NCI-H2081 treated with DMSO at 0.1 percent for 48 hours (cell line): ENCODE results near the gene PFDN6.
"Not testable (repeated sequence)": the region's sequence is repeated elsewhere in the genome, so short reads cannot be mapped to it uniquely, and the experiment has no call there.

Experiments
- DNase-seq: peaks from one replicate; lab custom pipeline; 2025; lab: John Stamatoyannopoulos, UW

The PFDN6 gene

DNA sequence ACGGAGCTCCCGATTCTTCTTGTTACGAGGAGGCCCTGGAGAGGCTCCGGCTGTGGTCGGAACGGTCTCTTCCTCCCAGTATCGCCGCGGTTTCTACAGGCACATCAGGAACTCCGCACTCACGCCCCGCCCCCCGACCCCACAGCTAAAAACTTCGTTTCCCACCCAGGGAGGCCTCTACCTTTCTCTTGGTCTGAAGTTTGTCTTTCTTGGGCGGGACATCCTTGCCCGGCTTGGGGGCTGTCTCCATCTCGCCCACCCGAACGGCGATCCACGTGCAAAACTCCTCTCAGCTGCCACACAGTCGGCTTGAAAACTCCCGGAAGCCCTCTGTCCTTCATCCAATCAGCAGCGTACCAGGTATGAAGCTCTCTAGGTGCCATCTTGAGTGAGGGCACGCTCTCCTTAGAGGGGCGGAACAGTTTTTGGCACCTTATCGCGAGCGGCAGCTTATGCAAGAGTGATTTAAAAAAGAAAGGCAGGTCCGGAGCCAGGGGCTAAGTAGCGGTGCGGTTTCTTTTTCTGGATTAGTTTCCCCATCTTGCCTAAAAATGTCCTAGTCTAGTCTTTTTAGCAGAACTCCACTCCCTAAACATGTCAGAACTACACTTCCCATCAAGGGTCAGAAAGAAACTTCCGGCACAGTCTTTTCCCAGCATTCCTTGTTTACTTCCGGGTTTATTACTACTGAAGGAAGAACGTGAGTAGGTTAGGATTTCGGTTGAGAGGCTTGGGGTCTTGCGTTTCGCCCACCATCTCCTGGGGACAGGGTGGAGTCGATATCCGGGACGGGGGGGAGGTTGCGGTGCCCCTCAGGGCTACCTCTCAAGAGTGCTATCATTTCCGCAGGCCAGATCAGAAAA lies at the start of gene PFDN6, which contains the start of gene WDR46:
PFDN6 (plus strand) TSS at position 681 of the 863 bp plus-strand sequence. CDS start 256 bp downstream, outside the sequence.
WDR46 (minus strand) TSS at position 319 of the 863 bp plus-strand sequence; CDS start at position 250, 69 bp downstream.
- DNase-seq: peak; percentile 64

DNA sequence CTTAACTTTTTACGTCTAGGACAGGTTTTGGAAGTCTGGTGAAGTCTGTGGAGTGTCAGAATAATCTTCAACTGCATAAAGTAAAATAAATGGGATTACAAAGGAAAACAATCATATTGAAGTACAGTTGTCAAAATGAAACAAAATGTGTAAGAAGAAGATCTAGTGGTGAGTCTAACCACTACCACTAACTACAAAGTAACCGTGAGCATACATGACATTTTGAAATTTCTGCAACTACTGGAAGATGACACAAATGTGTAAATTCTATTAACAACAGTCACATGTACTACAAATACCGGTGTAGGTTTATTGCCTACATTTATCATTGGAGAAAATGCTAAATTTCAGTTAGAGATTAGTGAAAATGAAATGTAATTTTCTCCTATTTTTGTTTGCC lies 47.4 kb upstream of the PFDN6 start:
- no peak for DNase-seq

DNA sequence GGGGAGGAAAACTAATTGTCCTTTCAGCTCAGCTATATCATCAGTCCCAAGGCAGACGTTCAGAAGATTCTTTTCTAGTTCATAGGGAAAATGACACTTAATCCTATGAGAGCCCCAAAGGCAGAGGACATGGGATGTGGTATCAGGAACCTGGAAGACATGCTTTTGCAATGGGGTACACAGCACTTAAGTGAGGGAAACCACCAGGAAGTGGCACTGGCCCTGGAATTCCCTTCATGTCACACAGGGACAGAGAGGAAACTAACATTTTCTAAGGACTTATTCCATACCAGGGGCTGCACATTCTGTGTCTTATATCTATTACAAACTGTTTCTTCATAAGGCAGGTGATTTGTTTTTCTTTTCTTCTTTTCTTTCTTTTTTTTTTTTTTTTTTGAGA lies 45.9 kb upstream of the PFDN6 start:
- DNase-seq: no peak

DNA sequence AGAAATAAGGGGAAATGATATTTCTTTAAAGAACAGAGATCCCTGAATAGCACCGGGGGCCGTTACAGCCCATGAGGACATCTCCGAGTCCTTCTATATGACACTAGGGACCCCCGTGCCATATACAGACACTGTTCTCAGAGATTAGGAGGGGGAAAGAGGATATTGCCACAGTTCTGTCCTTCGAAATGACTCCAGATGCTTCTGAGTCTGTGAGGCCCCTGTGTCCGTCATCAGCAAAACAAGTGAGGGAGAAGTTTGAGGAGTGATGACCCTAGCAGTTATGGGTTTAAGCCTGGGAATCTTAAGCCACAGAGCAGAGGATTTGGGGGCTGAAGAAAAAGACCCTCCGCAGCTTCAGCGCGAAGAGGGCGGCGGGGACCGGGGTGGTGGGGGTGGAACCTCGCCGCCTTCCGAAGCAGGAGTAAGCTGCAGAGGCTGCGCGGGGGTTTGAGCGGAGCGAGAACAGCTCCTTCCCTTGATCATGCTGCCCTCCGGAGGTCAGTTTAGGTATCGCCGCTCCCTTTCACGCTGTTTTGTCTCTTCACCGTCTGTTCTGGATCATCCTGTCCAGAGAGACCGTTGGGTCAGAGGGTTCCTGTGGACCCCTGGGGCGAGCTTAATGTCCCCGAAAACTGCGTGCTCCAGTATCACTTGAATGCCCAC lies 41.3 kb upstream of the PFDN6 start:
- DNase-seq: peak; percentile 44

DNA sequence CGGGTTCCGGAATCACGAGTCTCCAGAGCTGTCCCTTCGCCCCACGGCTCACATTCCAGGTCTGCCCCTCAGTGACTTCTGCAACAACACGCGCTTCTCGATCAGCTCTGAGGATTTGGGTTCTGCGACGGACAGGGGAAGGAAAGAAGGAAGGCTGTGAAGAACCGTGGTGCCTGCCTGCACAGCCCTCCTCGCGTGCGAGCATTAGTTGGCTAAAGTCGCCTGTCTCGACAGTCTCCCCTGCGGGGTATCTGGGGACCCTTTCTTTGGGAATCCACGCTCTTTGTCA lies 40.8 kb upstream of the PFDN6 start:
- no peak for DNase-seq

DNA sequence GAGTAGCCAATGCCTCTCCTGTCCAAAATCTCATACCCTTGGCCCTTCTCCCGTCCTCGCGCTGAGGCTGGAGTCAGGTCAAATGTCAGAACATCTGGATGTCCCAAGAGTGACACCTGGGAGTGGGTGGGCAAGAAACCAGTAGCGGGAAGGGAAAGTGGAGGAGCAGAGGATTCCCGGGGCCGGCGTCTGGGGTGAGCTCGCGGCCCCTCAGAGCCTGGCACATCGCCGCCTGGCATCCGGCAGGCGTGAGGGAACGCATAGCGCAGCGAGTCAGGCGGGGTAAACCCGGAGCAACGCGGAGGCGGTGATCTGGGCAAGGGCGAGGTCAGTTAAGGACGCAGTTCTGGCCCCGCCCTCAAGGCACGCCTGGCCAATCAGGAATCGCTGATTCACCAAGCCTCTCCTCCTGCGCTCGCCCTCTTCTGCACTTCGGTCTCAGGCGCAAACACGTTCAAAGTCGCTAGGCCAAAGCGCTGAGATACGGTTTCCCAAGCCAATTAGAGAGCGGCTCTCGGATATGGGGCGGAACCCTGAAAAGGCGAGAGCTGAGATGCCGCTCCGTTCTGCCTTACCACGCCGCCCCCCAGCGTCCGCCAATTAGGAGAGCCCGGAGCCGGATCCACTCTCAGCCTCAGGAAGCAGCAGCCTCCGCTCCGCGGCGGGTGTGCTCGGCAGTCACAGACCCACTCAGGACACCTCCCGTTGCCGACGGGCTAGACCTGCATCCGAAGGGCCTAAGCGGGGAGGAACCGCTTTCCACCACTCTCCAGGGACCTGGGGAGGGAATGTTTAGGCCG lies 40.3 kb upstream of the PFDN6 start:
- peak; percentile 95 for DNase-seq

DNA sequence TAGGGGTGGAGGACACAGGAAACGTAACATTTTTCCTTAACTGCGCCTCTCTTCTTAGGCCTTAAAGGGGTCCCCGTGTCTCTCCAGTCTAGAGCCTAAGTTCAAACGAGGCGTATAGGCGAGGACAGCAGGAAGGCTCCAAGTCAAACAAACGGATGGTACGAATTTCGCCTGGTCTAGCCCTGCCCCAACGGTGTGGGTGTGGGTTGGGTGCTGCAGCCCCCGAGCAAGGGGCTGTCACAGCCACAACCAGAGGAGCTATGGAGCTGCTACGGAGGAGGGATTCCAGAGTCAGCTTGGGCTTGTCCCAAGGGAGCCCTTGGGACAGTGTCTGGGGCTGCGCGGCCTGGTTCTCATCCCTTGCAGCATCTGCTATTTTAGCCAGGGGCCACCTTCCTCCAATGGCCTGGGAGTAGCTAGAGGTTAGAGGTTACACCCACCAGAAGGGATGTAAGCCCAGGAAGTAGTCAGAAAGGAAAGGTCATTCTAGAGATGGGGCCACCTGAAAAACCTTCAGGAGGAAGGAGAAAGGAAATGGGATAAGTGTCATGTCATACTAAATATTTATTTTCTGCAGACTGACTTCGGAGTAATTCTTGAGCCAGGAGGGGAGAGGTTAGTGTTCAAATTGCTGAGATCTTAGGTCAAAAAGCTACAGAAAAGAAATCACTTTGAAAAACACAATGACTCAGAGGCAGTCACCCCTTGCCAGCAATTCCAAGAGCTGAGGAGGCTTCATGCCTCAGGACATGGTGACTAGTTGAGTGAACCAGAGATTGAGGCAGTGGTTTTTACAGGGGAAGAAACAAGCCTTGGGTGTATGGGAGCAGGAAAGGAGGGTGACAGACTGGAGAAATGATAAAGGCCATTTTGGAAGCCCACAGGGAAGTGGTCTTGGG lies 39.4 kb upstream of the PFDN6 start:
- no peak for DNase-seq

DNA sequence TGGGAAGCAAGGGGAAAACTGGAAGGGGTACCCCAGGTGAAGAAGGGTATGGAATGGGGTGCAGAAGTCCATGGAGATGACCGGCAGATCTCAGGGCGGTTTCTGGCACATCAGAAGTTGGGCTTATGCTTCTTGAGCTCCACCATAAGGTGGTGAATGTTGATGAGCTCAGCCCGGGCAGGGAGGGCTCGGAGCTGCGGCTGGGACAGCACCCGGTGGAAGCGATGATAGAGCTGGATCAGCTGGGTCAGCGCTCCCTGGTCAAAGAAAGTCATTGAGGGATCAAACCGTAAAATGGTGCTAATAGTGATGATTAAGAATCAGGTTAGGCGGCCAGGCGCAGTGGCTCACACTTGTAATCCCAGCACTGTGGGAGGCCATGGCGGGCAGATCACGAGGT lies 38.7 kb upstream of the PFDN6 start:
- DNase-seq: no peak

DNA sequence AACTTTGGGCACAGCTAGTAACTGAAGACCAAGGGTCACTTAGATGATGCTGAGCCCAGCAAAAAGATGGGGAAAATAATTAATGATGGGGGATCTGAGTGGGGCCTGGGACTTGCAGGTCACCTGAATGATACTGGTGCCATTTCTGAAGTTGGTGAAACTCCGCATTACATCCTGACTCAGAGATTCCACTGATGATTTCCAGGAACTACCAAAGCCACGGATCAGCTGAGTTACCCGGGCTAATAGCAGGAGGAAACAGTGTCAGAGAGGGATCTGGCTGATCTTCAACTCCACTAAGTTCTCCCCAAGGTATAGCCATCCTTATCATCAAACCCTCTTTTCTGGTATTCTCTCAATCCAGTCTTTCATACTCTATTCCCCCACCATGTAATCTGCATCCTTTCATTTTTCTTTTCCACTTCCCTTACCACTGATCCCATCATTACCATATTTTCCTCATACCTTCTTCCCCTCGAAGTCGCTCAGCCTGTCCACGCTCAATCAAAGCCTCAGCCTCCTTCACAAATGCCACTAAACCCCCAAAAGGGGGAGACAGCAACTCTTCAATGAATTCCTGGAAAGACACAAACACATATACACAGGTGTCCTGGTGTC lies 37.9 kb upstream of the PFDN6 start:
- no peak for DNase-seq

DNA sequence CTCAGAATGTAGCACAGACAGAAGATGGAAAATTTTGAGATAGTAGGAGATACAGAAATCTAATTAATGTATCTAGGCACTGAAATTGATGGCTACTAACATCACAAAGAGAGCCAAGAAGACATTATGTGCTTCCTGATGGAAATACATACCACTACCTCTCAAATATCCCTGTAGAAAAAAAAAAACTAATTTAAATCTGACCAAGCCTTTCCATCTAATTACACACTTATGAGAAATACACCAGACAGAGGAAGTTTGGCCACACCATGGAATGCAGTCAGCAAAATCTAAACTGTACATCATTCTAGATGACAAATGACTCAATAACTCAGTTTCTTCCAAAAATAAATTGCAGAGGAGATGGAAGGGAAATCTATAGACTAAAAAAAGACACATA lies 36.6 kb upstream of the PFDN6 start:
- no peak for DNase-seq

DNA sequence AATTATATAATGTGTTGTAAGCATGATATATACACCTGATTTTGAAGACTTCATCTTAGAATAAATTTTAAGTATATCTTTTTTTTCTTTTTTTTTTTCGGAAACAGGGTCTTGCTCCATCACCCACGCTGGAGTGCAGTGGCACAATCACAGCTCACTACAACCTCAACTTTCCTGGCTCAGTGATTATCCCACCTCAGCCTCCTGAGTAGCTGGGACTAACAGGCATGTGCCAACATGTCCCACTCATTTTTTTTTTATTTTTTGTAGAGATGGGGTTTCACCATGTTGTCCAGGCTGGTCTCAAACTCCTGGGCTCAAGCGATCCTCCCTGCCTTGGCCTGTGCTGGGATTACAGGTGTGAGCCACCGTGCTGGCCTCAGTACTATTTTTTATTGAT lies 34.8 kb upstream of the PFDN6 start:
- DNase-seq: no peak

DNA sequence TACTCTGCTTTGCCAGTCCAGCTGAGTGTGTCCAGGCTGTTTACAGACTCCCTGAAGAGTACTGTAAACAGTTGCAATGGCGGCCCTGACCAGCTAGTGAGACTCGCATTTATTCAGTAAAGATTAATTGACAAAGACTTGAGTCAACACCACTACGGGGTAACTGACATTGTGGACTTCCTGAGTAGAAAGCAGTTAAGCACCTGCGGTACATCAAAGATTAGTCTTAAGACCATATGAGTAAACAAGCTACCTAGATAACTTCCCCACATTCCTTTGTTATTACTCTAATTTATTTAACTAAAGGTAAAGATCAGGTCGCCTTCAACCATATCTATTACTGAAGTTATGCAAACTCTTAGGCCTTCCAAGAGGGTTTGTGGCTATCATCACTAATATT lies 30.4 kb upstream of the PFDN6 start:
- no peak for DNase-seq

DNA sequence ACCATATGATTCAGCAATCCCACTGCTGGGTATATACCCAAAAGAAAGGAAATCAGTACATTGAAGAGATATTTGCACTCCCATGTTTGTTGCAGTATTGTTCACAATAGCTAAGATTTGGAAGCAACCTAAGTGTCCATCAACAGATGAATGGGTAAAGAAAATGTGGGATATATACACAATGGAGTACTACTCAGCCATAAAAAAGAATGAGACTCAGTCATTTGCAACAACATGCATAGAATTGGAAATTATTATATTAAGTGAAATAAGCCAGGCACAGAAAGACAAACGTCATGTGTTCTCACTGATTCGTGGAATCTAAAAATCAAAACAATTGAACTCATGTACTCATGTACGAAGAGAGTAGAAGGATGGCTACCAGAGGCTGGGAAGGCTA lies 26.9 kb upstream of the PFDN6 start:
- DNase-seq: not testable (repeated sequence)

DNA sequence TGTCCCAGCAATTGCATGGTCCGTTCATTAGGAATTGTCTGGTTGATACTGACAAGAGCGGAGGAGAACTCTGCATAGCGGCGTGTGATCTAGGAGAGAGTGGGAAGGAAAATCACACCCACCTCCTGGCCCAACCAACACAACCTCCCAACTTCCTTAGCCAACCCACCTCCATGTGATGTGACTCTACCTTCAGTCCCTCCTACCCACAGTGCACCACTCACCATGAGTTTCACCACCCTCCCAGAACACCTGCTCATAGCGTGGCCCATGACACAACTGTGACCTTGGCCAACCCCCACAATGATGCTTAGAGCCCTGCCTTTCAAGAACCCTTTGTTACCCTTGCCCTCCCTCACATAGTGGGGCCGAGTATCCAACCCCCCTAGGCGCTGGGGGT lies 25.4 kb upstream of the PFDN6 start:
- no peak for DNase-seq

DNA sequence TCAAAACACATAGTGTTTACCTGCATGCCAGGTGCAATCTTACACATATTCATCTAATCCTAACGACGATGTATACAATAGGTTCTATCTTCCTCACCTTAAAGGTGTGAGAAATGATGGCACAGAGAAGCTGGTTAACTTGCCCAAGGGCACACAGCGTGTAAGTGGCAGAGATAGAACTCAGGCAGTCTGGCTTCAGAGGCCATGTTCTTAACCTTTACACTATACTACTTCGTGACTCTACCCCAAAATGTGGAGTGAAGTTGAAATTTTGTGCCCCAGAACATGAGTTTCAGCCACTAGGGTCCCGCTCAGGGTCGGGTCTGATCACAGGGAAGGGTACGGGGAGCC lies 18.3 kb upstream of the PFDN6 start:
- no peak for DNase-seq

DNA sequence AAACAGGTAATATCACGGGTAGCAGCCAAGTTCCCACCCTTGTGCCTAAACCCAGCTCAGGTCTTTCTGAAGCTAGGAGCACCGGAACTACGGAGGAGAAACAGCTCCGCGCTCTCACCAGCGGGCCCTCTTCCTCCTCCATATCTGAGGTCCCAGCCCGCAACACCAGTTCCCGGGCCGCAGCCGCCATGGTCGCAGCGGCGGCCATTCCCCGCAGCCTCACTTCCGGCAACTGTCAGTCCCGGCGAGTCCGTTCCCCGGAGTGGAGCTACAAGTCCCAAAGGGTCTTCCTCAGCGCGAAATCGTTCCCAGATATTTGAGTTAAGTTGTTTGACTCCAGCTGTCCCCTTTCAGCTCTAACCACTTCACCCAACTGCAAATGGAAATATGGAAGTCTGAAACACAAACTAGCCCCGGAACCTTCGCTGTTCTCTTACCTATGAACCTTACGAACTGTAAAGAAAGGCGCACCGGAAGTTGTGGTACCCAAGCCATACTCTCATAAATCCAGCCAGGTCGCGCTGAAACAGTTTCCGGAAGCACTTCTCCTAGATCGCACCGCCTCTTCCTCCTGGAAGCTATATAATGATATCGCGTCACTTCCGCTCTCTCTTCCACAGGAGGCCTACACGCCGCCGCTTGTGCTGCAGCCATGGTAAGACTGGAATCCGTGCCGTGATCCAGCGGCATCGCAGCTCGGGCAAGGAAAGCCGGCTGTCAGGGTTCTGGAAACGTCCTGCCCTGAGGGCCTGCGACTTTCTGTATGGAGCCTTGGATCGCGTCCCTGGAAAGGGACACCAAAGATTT lies 17.7 kb upstream of the PFDN6 start, which contains the start of the genes RPS18 and VPS52:
RPS18 (plus strand) TSS at position 608 of the 807 bp plus-strand sequence; CDS start at position 653, 45 bp downstream.
VPS52 (minus strand) TSS at position 409 of the 807 bp plus-strand sequence; CDS start at position 208, 201 bp downstream.
- DNase-seq: peak; percentile 95

DNA sequence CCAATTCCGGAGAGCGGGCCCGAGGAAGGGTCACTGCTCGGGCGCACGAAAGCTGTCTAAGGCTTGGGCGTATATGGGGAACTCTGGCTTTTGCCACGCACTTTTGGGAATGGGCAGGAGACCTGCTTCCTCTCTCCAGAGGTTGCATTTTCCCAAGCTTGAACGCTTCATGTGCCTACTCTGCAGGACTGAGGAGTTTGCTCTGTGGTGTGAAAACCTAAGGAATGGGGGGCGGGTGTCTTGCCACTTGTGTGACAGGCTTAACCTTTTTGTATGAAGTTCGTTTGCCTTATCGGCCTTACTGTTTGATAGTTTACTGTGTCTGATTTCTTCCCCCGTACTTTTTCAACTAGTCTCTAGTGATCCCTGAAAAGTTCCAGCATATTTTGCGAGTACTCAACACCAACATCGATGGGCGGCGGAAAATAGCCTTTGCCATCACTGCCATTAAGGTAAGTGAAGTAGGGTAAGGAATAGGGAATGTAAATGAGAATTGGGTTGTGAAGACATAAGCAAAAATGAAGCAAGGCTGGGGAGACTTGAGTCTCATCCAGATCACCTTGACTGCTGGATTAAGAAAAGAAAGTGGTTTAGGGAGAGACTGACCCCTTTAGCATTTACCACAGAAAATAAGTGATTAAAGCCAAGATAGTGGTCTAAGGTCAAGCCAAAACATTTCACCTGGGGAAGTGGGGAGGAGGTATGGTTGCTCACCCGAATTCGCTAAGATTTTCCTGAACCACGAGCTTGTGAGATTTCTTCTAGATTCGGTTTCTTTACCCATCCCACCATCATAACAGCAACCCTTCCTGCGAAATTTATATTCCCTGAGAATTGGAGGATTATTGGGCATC lies 16.9 kb upstream of the PFDN6 start:
- no peak for DNase-seq

DNA sequence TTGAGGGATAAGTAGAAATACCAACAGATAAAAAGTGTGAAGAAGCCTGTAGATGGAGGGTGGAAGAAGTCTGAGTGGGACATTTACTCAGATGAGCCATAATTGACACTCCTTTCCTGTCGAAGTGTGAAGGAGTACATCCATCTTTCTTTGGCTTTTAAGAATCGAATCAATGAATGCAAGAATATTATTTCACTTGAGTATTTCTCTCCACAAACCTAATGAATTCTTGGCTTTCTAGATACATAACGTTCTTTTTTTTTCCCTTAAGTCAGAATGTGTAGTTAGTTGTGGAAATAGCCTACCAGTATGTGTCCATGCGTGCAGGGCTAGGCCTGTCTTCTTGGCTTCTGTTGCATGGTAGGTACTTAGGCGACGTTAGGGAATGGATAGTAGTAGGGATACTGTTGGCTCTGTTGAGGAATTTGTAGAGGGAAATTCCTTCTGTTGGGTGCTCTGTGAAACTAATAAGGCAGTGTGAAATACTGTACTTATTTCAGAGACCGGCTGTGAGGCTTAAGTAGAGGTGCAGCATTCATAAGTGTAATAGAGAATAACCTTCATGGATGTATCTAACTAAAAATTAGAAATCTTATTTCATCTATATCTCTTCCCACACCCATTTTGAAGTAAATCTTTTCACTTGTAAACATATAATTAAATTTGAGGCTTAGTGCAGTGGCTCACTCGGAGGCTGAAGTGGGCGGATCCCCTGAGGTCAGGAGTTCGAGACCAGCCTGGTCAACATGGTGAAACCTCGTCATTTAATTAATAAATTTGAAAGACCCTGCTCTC lies 16.1 kb upstream of the PFDN6 start:
- DNase-seq: no peak
